ENCODE measurements around the gene TUBB1.
A peak's percentile ranks its signal among the peaks of the same experiment; 100 is the strongest.

TUBB1 gene

GRCh38 chr20:58995461-58996225, 23.6 kb upstream of the TUBB1 start:
- Mint-ChIP-seq H3K9me3 (no peaks in the 10 kb centered on the region), H3K4me3 (peak overlapping the region; percentile 67 to 69), H3K4me1 (peaks cover 34 to 83% of the 10 kb centered on the region in 2 donors), H3K27me3 (no peaks in the 10 kb centered on the region), H3K36me3 (peaks cover 72 to 88% of the 10 kb centered on the region in 2 donors), H3K27ac (peak overlapping the region; percentile 97)
- no peak for ATAC-seq (replicated peaks)
- no peak for DNase-seq

GRCh38 chr20:58996226-58996611, 23.0 kb upstream of the TUBB1 start:
- Mint-ChIP-seq H3K4me3 (peak overlapping the region in 1 of 2 donors; percentile 67), H3K9me3 (no peaks in the 10 kb centered on the region), H3K4me1 (peaks cover 34 to 89% of the 10 kb centered on the region in 2 donors), H3K27me3 (no peaks in the 10 kb centered on the region), H3K27ac (peak overlapping the region; percentile 97), H3K36me3 (peaks cover 72 to 88% of the 10 kb centered on the region in 2 donors)
- no peak for DNase-seq
- no peak for ATAC-seq (replicated peaks)

DNA sequence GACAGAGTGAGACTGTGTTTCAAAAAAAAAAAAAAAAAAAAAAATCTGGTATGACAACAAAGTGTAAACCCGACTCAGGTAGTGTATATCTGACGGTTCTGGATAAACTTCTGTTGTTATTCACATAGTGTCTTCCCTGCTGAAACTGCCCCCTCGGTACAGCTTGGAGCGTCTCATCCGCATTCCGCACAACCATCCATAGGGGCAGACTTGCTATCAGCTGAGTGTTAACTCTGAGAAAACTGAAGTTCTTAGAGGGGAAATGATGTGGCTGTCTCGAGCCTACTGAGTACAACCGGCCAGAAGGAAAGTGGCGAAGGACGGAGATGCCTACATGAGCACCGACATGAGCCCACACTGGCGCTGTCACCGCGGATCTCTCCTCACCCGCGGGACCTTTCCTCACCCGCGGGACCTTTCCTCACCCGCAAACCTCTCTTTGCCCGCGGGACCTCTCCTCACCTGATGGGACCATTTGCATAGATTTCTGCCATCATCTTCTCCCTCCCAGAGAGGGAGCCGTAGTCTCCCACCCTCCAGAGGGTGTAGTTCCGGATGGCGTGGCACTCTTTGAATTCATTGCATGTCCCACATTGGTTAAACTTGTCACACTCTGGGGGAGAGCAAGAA, 22.0 kb upstream of the TUBB1 start:
- no peaks in the 10 kb centered on the region for H3K27me3 Mint-ChIP-seq
- ATAC-seq (replicated peaks): no peak
- H3K9me3 Mint-ChIP-seq: no peaks in the 10 kb centered on the region
- H3K27ac Mint-ChIP-seq: peak overlapping the region; percentile 83
- peaks cover 41 to 99% of the 10 kb centered on the region in 2 donors for H3K4me1 Mint-ChIP-seq
- peak overlapping the region; percentile 12 to 53 for H3K4me3 Mint-ChIP-seq
- no peak for DNase-seq
- H3K36me3 Mint-ChIP-seq: peaks cover 75 to 92% of the 10 kb centered on the region in 2 donors

- Mint-ChIP-seq H3K27me3 (no peaks in the 10 kb centered on the region), H3K9me3 (no peaks in the 10 kb centered on the region), H3K27ac (peak overlapping the region; percentile 75), H3K4me3 (no peak overlapping the region), H3K36me3 (peaks cover 80 to 94% of the 10 kb centered on the region in 2 donors), H3K4me1 (peaks cover 53 to 100% of the 10 kb centered on the region in 2 donors)
- no peak for ATAC-seq (replicated peaks)
- no peak for DNase-seq
These were observed 20.6 kb upstream of the TUBB1 start for GRCh38 chr20:58998656-58999055.

- no peak for ATAC-seq (replicated peaks)
- no peak for DNase-seq
- Mint-ChIP-seq H3K27me3 (no peaks in the 10 kb centered on the region), H3K36me3 (peaks cover 82 to 94% of the 10 kb centered on the region in 2 donors), H3K27ac (peak overlapping the region; percentile 37), H3K4me1 (peaks cover 58 to 96% of the 10 kb centered on the region in 2 donors), H3K9me3 (no peaks in the 10 kb centered on the region), H3K4me3 (peak overlapping the region in 1 of 2 donors; percentile 28)
These were observed 18.9 kb upstream of the TUBB1 start for GRCh38 chr20:59000326-59000725.

DNA sequence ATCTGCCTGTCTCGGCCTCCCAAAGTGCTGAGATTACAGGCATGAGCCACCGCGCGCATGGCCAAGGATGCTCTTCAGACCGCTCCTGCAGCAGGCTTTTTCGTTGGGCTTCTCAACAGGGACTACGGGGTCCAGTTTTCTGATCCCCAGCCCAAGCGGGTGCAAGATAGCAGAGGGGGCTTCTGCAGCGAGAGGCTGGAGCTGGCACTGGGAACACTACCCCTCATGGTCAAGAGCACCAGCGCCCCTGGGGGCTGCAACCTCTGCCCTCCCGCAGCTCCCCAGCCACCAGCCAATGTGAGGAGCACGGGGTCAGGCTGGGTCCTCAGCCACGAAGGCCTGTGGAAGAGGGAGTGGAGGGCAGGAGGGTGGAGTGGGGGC, 18.2 kb upstream of the TUBB1 start:
- peaks cover 82 to 94% of the 10 kb centered on the region in 2 donors for H3K36me3 Mint-ChIP-seq
- peak overlapping the region; percentile 100 for H3K27ac Mint-ChIP-seq
- H3K9me3 Mint-ChIP-seq: no peaks in the 10 kb centered on the region
- H3K4me1 Mint-ChIP-seq: peaks cover 55 to 96% of the 10 kb centered on the region in 2 donors
- no peaks in the 10 kb centered on the region for H3K27me3 Mint-ChIP-seq
- peak overlapping the region in 1 of 2 donors; percentile 66 for H3K4me3 Mint-ChIP-seq
- DNase-seq: no peak
- ATAC-seq (replicated peaks): no peak

DNA sequence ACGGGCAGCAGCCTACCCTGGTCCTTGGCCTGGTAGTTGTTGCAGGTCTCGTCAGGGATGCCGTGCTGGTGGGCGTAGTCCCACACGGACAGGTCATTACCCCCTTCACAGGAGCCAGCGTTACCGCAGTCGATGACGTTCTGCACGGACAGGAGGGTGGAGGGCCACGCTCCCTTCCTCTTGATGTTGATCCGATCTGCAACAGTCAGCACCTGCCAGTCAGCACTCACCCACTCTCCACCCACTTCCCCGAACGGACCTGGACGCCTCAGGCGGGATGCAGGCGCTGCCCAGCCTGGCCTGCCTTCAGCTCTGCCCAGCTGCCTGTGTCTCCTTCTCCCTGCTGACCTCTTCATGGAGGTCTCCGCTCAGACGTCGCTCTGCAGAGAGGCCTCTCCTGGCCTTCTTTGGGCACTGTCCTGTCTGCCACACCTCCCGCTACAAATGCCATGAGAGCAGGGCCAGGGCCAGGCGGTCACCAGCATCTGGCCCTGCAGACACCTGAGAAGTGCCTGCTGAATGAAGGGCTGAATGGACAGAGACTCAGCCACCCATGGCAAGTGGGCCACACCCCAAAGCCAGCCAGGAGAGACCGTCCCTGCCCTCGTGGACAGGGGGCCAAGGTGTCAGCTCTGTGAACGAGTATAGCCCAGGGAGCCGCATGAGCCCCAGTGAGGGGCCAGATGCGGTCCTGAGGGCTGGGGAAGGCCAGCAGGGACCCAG, 17.6 kb upstream of the TUBB1 start:
- H3K4me3 Mint-ChIP-seq: peak overlapping the region; percentile 66 to 94
- ATAC-seq (replicated peaks): no peak

GRCh38 chr20:59002388-59002787, 16.8 kb upstream of the TUBB1 start:
- no peaks in the 10 kb centered on the region for H3K27me3 Mint-ChIP-seq
- H3K36me3 Mint-ChIP-seq: peaks cover 77 to 86% of the 10 kb centered on the region in 2 donors
- ATAC-seq (replicated peaks): no peak
- DNase-seq: no peak
- H3K4me3 Mint-ChIP-seq: peak overlapping the region; percentile 94
- peak overlapping the region; percentile 100 for H3K27ac Mint-ChIP-seq
- no peaks in the 10 kb centered on the region for H3K9me3 Mint-ChIP-seq
- H3K4me1 Mint-ChIP-seq: peaks cover 49 to 85% of the 10 kb centered on the region in 2 donors

More for the DNA sequence above, 17.6 kb upstream of the TUBB1 start:
- Mint-ChIP-seq H3K27ac (peak overlapping the region; percentile 100), H3K4me1 (peaks cover 50 to 92% of the 10 kb centered on the region in 2 donors), H3K27me3 (no peaks in the 10 kb centered on the region), H3K36me3 (peaks cover 84 to 93% of the 10 kb centered on the region in 2 donors), H3K9me3 (no peaks in the 10 kb centered on the region)
- no peak for DNase-seq

DNA sequence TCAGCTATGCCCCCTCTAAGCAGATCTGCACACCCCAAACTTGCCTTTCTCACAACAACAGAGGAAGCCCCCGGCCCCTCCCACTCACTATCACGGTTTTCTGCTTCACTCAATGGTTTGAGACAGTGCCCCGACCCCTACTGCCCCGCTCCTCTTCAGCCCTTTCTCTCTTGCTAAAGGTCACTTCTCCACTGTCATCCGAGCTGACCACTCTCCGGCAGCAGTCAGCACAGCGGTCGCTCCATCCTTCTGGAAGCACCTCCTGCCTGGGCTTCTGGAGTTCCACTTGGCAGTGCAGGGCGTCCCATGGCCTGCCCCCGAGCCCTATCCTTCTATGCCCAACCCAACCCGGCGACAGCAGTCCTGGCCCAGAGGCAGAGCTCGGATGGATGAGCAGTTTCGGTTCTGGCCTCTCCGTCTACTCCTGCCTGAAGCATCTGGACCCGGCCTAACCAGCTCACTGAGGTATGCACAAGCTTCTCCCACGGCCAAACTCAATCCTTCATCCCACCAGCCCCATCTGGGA, 16.3 kb upstream of the TUBB1 start:
- DNase-seq (no peak), ATAC-seq (replicated peaks) (no peak)
- Mint-ChIP-seq H3K27ac (peak overlapping the region; percentile 100), H3K4me1 (peaks cover 48 to 85% of the 10 kb centered on the region in 2 donors), H3K27me3 (no peaks in the 10 kb centered on the region), H3K36me3 (peaks cover 74 to 84% of the 10 kb centered on the region in 2 donors), H3K4me3 (peak overlapping the region; percentile 94), H3K9me3 (no peaks in the 10 kb centered on the region)

DNA sequence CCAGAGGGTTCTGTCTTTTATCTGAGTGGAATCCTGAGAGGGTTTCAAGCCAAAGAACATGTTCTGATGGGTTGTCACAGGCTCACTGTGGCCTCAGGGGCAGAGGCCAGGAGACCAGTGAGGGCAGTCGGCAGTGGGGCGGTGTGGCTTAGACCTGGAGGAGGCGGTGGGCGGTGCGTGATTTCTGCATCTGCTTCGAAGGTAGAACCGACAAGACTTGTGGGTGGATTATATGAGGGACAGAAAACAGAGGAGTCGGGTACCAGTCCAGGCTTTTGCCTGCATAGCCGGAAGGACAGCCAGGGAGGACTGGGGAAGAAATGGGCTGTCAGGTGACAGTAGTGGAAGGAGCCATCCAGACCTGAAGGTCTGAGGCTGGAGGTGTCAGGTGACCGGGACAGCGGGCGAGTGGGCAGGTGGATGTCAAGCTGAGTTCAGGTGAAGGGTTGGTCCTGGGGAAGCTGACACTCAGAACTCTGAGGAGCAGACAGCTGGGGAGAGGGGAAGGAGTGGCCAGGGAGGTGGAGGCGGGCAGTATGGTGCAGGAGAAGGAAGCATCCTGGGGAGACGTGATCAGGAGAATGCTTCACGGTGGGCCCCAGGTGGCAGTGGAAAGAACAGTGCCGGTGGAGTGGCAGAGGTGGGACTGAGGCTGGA, 15.3 kb upstream of the TUBB1 start:
- Mint-ChIP-seq H3K4me3 (peak overlapping the region; percentile 94), H3K36me3 (peaks cover 66 to 74% of the 10 kb centered on the region in 2 donors), H3K27ac (peak overlapping the region; percentile 100), H3K27me3 (no peaks in the 10 kb centered on the region), H3K9me3 (no peaks in the 10 kb centered on the region), H3K4me1 (peaks cover 56 to 85% of the 10 kb centered on the region in 2 donors)
- peak in 1 of 2 donors; percentile 5 for ATAC-seq (replicated peaks)
- DNase-seq: no peak

DNA sequence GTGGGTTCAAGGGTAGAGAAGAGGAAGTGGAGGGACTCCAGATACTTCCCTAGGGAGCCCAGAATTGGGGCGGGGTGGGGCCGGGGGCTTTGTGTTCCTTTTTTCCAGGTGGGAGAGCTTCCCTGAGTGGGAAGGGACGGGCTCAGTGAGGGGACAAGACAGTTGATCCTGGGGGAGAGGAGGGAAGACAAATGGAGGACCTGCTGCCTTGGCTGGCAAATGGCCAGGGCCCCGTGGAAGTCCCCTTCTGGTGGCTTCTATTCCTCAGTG, 14.8 kb upstream of the TUBB1 start:
- DNase-seq (no peak), ATAC-seq (replicated peaks) (peak in 1 of 2 donors; percentile 5)
- no peaks in the 10 kb centered on the region for H3K27me3 Mint-ChIP-seq
- peak overlapping the region; percentile 100 for H3K27ac Mint-ChIP-seq
- H3K4me3 Mint-ChIP-seq: peak overlapping the region; percentile 94
- no peaks in the 10 kb centered on the region for H3K9me3 Mint-ChIP-seq
- H3K36me3 Mint-ChIP-seq: peaks cover 62 to 70% of the 10 kb centered on the region in 2 donors
- H3K4me1 Mint-ChIP-seq: peaks cover 59 to 85% of the 10 kb centered on the region in 2 donors

DNA sequence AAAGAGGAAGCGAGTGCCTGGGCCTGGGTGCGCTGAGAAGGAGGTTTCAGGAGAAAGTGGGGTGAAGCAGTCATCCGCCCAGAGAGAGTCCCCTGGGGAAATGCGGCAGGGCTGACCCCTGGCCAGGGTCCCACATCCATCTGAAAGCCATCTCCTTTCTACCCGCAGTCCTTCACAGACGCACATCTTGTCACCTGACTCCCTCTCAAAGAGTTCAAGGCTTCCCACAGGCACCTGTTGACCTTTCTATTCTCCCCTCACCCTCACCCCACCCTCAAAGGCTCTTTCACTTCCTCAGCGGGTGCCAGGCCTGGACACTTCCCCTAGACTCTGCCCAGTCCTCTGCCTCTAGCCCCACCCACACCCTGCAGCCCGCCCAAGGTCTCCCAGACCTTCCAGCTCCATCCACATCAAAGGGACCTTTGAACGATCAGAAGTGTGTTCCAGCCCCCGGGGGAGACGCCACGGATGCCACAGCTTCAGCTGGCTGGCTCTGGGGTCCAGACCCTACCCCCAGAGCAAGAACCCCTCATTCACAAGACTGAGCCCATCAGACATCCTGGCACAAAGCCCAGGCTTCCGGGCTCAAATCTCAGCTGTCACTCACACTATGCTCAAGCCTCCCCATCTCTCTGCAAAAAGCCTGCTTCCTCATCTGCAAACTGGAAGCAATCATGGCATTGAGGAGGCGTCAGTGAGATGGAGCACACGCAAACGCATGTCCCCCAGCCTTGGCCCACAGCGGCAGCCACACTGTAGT, 14.3 kb upstream of the TUBB1 start:
- Mint-ChIP-seq H3K4me1 (peaks cover 60 to 85% of the 10 kb centered on the region in 2 donors), H3K36me3 (peaks cover 60 to 66% of the 10 kb centered on the region in 2 donors), H3K27me3 (no peaks in the 10 kb centered on the region), H3K4me3 (peak overlapping the region; percentile 94), H3K9me3 (no peaks in the 10 kb centered on the region), H3K27ac (peak overlapping the region; percentile 100)
- DNase-seq: peak; percentile 97
- peak; percentile 69 to 71 for ATAC-seq (replicated peaks)

DNA sequence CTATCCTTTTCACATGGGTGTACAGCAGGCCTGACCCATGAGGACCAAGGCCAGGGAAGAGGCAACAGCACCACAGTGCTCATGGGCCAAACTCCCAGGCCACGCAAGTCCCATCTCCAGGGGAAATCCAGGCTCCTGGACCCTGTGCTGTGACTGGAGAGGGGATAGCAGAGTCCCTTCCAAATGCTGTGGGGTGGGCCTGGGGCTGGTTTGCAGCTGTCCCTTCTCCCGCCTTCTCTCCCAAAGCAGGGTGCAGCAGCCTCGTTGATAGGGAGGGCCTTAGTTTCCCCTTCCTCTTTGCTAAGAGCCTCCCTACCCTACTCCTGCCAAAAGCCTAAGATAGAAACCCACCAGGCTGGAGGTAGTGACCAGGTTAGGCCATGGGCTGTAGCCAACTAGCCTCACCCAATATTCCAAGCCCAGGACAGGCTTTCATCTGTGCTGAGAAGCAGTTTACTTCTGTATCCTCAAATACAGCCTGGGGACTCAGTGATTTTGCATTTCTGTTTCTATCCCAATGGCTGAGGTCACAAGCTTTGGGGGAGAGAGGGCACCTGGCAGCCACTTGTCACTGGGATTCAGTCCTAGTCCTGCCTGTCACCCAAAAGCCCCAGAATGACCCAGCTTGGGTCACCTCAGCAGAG, 13.6 kb upstream of the TUBB1 start:
- H3K27ac Mint-ChIP-seq: peak overlapping the region; percentile 100

More for the DNA sequence above, 13.6 kb upstream of the TUBB1 start:
- Mint-ChIP-seq H3K4me3 (peak overlapping the region; percentile 94), H3K36me3 (peaks cover 56 to 61% of the 10 kb centered on the region in 2 donors), H3K9me3 (no peaks in the 10 kb centered on the region), H3K4me1 (peaks cover 62 to 84% of the 10 kb centered on the region in 2 donors), H3K27me3 (no peaks in the 10 kb centered on the region)
- DNase-seq (no peak), ATAC-seq (replicated peaks) (no peak)
